GM12892 (cell line): ENCODE data around the gene RASSF5.

ENCODE experiments used
- DNase-seq: peaks from one replicate; pipeline ENCODE4 v3.0.0; 2011; ENCODE audit not compliant: insufficient read length
- FAIRE-seq: peaks from 2 replicates; lab custom pipeline; 2011; peaks lifted over from hg19 to GRCh38; lab: Jason Lieb, UNC
- POLR2A ChIP-seq: IDR thresholded peaks from 2 replicates; pipeline ENCODE4 v1.6.1; 2011; ENCODE audit warnings: low read depth, low read length, control low read depth
- POLR2AphosphoS5 ChIP-seq: IDR thresholded peaks from 2 replicates; pipeline ENCODE4 v1.6.1; 2011; ENCODE audit warnings: low read depth, low read length, control low read depth
- TAF1 ChIP-seq: IDR thresholded peaks from 2 replicates; pipeline ENCODE4 v1.6.1; 2011; ENCODE audit warnings: low read depth, mild to moderate bottlenecking, control low read depth, low read length, borderline replicate concordance

RASSF5 gene

DNA sequence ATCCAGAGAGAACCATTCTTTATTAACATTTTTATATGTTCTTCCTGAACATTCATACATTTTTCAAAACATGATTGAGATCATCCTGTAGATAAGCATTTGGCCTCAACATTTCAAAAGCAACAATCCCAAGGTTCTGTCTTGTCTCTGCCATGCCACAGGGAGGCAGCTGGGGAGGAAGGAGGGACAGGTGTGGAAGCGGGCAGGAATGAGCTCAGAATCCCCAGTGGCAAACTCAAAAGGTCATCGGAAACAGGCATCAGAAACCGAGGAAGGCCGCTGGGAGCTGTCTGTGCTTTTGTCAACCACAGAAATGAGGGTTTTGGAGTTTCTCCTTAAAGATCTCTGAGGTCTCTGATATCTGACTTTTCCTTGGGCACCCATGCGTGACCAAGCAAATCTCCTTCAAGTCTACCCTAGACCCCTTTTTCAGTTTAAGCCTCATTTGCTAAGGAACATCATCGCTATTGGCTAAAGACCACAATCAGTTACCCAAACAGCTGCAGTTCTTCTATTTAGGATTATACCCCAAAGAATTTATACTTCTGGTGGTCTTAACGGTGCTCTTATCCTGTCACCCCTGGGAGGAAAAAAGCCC is 34.0 kb downstream of the RASSF5 start:
- no peak for FAIRE-seq
- TF ChIP-seq TAF1 (no peak), POLR2AphosphoS5 (no peak), POLR2A (no peak)
- DNase-seq = no peak

DNA sequence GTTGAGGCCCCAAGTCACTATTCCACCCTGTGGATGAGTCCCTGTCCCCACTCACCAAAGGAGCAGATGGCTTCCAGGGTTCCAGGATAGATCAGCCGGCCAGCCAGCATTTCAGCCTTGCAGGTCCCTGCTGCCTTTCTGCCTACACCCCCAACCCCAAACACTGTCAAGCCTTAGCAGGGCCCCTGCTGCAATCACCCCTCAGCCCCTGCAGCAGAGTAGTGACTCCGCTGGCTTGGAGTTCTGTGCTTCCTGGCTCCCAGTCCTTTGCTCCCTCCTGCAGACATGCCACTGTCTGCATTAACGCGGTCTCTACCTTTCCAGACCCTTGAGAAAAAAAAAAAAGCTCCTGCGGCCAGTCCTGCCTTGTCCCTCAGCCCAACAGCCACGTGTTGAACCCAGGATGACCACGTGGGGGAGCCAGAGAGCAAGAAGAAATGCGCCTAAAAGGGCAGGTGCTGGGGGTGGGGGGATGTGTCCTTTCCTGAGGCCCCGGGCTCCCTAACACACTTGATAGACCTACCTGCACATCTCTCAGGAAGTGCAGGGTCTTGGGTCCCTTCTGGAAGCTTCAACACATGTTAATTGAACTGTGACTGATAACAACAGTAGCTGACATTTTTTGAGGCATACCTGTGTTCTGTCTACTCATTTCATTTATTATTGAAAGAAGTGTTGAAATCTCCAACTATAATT is 37.4 kb downstream of the RASSF5 start:
- FAIRE-seq (peak; percentile 86), DNase-seq (peak; percentile 68)
- TF ChIP-seq TAF1 (no peak), POLR2A (no peak)

DNA sequence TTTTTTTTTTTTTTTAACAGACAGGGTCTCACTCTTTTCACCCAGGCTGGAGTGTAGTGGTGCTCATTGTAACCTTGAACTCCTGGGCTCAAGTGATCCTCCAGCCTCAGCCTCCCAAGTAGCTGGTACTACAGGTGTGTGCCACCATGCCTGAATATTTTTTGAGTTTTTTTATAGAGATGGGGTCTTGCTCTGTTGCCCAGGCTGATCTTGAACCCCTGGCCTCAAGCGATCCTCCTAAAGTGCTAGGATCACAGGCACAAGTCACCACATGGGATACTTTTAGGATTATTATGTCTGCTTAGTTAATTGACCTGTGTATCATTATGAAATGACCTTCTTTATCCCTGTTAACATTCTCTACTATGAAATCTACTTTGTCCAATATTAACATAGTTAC is 38.0 kb downstream of the RASSF5 start:
- DNase-seq (no peak), FAIRE-seq (no peak)
- TF ChIP-seq POLR2AphosphoS5 = no peak
- TF ChIP-seq POLR2A = no peak
- TF ChIP-seq TAF1 = no peak

DNA sequence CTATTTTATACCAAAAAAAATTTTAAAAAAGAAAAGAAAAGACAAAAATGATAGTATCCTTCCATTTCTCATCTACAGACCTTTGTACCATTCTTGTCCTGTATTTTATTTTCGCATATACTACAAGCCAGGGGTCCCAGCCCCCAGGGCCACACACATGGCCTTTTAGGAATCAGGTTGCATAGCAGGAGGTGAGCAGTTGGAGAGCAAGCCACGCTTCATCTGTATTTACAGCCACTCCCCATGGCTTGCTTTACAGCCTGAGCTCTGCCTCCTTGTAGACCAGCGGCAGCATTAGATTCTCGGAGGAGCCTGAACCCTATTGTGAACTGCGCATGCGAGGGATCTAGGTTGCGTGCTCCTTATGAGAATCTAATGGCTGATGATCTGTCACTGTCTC is 39.8 kb downstream of the RASSF5 start:
- TF ChIP-seq POLR2AphosphoS5 (no peak), TAF1 (no peak), POLR2A (no peak)
- no peak for DNase-seq
- no peak for FAIRE-seq

DNA sequence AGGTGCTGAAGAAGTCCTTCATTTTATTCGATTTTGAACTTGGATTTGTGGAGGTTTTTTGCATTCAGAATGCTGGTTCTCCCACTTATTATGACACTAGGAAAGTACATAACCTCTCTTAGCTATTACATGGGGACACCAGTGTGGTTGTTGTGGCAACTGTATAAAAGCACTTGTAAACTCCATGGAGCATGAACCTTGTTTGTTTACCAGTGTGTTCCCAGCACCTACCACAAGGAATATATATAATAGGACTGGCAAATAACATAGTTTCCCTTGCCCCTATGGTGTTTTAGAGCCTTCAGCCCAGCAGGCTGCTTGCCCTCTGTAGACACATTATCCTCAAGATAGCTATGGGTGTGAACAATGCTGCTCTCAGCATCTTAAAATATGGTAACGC is 43.1 kb downstream of the RASSF5 start:
- no peak for FAIRE-seq
- TF ChIP-seq POLR2A (no peak), TAF1 (no peak), POLR2AphosphoS5 (no peak)
- no peak for DNase-seq

DNA sequence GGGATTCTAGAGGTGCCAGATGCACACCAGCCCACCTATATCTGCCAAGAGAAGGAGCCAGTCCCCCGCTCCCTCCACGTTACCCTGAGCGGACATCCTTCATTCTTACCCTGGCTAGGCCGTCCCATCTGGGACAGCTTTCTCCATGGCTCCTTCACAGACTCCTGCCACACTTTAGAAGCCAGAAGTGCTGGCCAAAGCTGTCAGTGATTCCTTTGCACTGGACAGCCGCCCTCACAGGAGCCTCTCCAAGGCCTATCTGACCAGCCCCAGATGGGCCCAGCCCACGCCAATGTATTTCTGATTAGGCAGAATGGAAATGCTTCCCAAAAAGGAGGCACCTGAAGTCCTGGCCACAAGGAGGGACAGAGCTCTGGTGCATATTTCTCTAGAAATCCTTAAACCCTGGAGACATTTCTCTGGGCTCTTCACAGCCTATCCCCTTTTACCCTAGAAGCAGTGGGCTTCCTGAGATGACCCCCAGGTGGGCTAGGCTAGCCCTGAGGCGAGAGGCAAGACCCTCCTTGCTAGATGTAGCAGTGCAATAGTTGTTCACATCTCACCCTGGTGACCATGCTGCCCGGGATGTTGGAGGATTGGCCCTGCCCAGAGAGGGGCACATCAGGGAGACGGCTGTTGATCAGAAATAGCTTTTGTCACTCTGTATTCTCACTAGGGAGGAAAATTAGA is 44.1 kb downstream of the RASSF5 start:
- TF ChIP-seq TAF1 = no peak
- TF ChIP-seq POLR2A = no peak
- TF ChIP-seq POLR2AphosphoS5 = no peak
- no peak for DNase-seq
- FAIRE-seq = no peak

DNA sequence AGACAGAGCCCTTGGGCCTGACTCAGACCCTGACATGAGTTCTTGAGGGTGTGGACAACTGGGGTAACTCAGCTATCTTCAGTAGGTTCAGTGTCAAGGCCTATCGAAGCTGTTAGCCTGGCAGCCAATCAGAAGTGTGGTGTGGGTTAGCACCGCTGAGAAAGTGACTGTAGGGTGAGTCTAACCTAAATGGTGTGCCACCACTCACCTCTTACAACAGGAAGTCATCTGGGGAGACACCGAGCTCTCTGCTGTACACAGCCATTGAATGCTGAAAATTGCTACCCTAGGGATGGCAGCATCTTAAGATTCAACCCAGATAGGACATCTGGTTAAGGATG is 44.6 kb downstream of the RASSF5 start:
- DNase-seq (no peak), FAIRE-seq (no peak)
- no peak for TF ChIP-seq POLR2AphosphoS5
- no peak for TF ChIP-seq TAF1
- no peak for TF ChIP-seq POLR2A

DNA sequence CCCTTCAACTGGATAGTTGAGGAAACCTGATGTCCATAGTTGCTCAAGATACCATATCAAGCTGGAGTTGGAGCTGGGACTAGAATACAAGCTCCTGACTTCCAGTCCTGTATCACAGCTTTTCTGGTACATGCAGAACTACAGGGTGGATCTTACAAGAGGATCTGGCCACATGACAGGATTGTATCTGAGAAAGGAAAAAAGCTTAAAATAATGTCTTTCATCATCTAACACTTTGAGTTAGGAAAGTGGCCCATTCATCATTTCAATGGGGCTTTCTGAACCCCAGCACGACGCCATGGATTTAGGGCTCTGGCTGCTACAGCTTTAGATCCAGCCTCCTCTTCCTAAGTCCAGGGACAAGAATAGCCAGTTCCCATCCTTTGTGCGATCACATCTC is 46.9 kb downstream of the RASSF5 start:
- no peak for TF ChIP-seq POLR2AphosphoS5
- FAIRE-seq = no peak
- DNase-seq = no peak

DNA sequence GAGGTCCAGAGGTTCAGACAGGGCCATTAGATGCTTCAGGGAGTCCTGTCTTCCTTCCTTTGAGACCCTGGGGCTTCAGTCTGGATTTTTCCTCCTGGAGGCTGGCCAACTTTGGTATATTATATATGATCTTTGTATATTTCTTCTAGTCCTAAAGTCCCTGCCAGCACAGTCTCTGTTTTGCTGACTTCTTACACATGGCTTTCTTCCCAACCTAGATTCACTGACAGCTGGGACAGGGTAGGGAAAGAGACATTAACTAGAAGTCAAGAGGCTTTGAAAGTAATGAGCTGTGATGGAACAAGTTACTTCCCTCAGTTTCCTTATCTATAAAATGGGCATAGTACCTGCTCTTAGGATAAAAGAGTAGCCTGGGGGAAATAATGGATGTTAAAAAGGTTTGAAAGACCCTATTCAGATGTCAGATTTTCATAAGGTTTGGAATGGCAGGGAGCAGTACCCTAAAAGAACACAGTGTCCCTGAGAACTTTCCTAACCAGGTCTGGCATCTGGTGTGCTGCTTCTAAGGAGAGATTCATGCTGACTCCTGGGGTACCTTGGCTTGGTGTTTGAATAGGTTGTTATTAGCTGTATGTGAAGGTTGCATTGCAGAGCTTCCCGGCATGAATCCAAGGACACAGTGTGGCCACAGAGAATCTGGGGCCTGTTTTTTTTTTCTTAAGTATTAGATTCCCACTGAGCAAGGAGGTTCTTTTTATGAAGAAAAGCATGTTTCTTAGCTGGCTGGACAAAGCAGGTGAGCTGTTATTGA is 47.6 kb downstream of the RASSF5 start:
- TF ChIP-seq POLR2AphosphoS5 = no peak
- TF ChIP-seq TAF1 = no peak
- TF ChIP-seq POLR2A = no peak
- DNase-seq (no peak), FAIRE-seq (no peak)

DNA sequence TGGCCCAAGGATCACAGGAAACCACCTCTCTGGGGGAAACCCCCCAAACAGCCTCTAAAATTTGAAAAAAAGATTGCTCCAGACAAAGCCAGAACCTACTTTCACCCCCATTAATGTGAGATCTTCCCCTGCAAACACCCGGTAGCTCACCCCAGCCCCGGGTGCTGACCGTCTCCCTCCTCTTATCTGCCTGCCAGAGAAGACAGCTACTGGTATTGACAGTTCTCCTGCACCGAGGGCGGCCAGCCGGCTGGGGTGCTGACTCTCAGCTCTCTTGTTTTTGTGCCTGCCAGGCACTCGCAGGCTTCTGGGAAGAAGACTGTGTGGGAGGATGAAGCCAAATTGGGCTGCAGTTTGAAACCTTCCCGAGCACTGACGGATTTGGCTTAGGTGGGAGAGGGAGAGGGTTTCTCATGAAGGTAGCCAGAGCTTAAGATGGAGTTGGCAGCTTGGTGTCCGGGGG is 48.2 kb downstream of the RASSF5 start:
- DNase-seq (no peak), FAIRE-seq (peak; percentile 72)
- TF ChIP-seq TAF1 = no peak
- TF ChIP-seq POLR2A = no peak
- no peak for TF ChIP-seq POLR2AphosphoS5

DNA sequence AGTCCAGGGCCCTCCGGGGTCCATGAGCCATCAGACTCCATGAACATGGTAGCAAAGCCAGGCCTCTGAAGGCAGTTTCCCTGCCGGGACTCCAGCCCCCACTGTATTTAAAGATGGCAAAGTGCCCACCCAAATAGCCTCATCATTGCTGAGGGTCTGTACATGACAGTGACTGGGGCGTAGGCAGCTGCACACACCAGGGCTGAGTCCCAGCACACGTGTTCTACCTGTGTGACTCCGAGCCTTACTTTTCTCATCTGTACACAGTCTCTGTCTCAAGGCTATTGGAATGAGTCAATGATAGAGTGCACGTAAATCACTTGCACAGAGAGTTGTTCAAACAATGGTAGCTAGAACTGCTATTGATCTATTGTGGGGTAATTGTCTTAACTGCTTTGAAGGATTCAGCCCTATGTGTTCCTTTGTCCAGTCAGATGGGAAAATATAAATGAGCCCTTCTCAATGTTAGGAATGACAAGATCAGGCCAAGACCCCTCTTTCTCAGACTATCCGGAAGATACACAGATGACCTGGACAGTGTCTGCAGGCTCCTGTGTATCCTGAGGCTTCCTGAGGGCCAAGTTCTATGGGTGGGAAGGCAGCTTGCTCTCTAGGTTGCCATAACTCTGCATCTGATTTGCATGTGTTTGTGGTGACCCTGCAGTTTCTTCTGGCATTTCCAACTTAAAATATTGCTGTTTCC is 48.9 kb downstream of the RASSF5 start:
- DNase-seq (no peak), FAIRE-seq (no peak)
- TF ChIP-seq POLR2AphosphoS5 (no peak), TAF1 (no peak), POLR2A (no peak)
